B cell (primary cell): ENCODE results near the gene BTNL2. TPM values are rescaled to one million over a fixed set of nuclear protein-coding genes. Genes with fewer than 3 reads are reported as not detected.

Experiments used
- ATAC-seq: fragments of 200-7000 bp; cut with Tn5 transposase; one replicate; pipeline ENCODE4 v1.10.0; 2021; ENCODE audit warnings: low read depth, mild to moderate bottlenecking, moderate number of reproducible peaks, moderate library complexity
- CTCF ChIA-PET: fragments of 350-600 bp; sonication (Branson Sonifier 250); formaldehyde crosslinking; loops from one replicate; lab custom pipeline; 2021; ENCODE audit warnings: antibody characterized with exemption, inconsistent platforms; lab: Charles Lee
- POLR2A ChIA-PET: fragments of 350-600 bp; sonication (Branson Sonifier 250); formaldehyde crosslinking; loops from one replicate; lab custom pipeline; 2021; ENCODE audit warnings: antibody characterized with exemption; lab: Charles Lee
- DNase-seq: peaks from one replicate; pipeline ENCODE4 v3.0.0; 2013
- H2AFZ ChIP-seq: 2 replicates; pipeline ENCODE4 v1.6.1; 2012; ENCODE audit warnings: mild to moderate bottlenecking, low read depth, low read length; ENCODE audit not compliant: insufficient read depth, poor library complexity, severe bottlenecking
- H3K27ac ChIP-seq, 2 donors: 1 replicate in 1 of 2; 2 replicates in 1 of 2; pipeline ENCODE4 v1.5.1; 2012 to 2013; ENCODE audit warnings: low read length in 2 of 2, mild to moderate bottlenecking in 2 of 2, moderate library complexity in 1 of 2
- H3K27me3 ChIP-seq, 4 experiments: fragments of 200-600 bp in 1 of 4; sonication (generic) in 1 of 4; replicated peaks in 1 of 4; 1 replicate in 2 of 4; 2 replicates in 2 of 4; pipeline versions ENCODE4 v1.6.1 to v1.7.0; 2013 to 2016; ENCODE audit warnings: low read length in 3 of 4, mild to moderate bottlenecking in 2 of 4, mixed read lengths in 1 of 4, moderate library complexity in 1 of 4; ENCODE audit not compliant: insufficient read depth in 4 of 4, control insufficient read depth in 3 of 4; ENCODE audit errors: control extremely low read depth in 1 of 4
- H3K36me3 ChIP-seq, 2 experiments: replicated peaks in 1 of 2; 1 replicate in 1 of 2; 2 replicates in 1 of 2; pipeline versions ENCODE4 v1.6.1 to v1.7.1; 2013; ENCODE audit warnings: low read length in 1 of 2; ENCODE audit not compliant: insufficient read depth in 2 of 2, control insufficient read depth in 1 of 2; ENCODE audit errors: control extremely low read depth in 1 of 2, extremely low read depth in 1 of 2
- H3K4me1 ChIP-seq, 2 donors: fragments of 200-600 bp in 1 of 2; sonication (generic) in 1 of 2; 1 replicate in 1 of 2; 2 replicates in 1 of 2; pipeline versions ENCODE4 v1.5.1 to v1.6.1; 2013 to 2017; ENCODE audit warnings: low read length in 2 of 2; ENCODE audit not compliant: control insufficient read depth in 2 of 2, insufficient read depth in 2 of 2
- H3K4me2 ChIP-seq: replicated peaks from 2 replicates; pipeline ENCODE3; 2012; ENCODE audit warnings: mild to moderate bottlenecking, low read depth, low read length; ENCODE audit not compliant: poor library complexity, severe bottlenecking
- H3K4me3 ChIP-seq, 5 experiments: fragments of 200-600 bp in 1 of 5; sonication (generic) in 1 of 5; 1 replicate in 3 of 5; 2 replicates in 2 of 5; pipeline versions ENCODE4 v1.5.1 to v1.7.0; 2011 to 2016; ENCODE audit warnings: low read length in 4 of 5, mild to moderate bottlenecking in 4 of 5, low read depth in 2 of 5, control low read depth in 1 of 5, moderate library complexity in 1 of 5; ENCODE audit not compliant: insufficient read depth in 1 of 5; ENCODE audit errors: control extremely low read depth in 1 of 5, extremely low read depth in 1 of 5
- H3K79me2 ChIP-seq: fragments of 200-600 bp; sonication (generic); one replicate; pipeline ENCODE4 v1.6.0; 2016; ENCODE audit warnings: low read length; ENCODE audit not compliant: control insufficient read depth, insufficient read depth
- H3K9ac ChIP-seq: fragments of 200-600 bp; sonication (generic); 2 replicates; pipeline ENCODE4 v1.6.1; 2017; ENCODE audit warnings: mild to moderate bottlenecking, low read length, moderate library complexity
- H3K9me3 ChIP-seq, 3 donors: one replicate each; pipeline versions ENCODE4 v1.6.1 to v1.7.1; 2013; ENCODE audit warnings: low read length in 2 of 3; ENCODE audit not compliant: control insufficient read depth in 2 of 3, insufficient read depth in 1 of 3; ENCODE audit errors: control extremely low read depth in 1 of 3
- H4K20me1 ChIP-seq: 2 replicates; pipeline ENCODE4 v1.6.0; 2012; ENCODE audit warnings: mild to moderate bottlenecking, low read length; ENCODE audit not compliant: insufficient read depth, control insufficient read depth, poor library complexity, severe bottlenecking
- H3K27ac Mint-ChIP-seq: one replicate; pipeline ENCODE4 v1.8.0; 2021; ENCODE audit warnings: mixed read lengths
- H3K27me3 Mint-ChIP-seq: one replicate; pipeline ENCODE4 v1.8.0; 2021; ENCODE audit warnings: mixed read lengths
- H3K4me1 Mint-ChIP-seq: one replicate; pipeline ENCODE4 v1.8.0; 2021; ENCODE audit warnings: mixed read lengths
- H3K4me3 Mint-ChIP-seq: one replicate; pipeline ENCODE4 v1.8.0; 2021; ENCODE audit warnings: mixed read lengths
- H3K9me3 Mint-ChIP-seq: one replicate; pipeline ENCODE4 v1.8.0; 2022; ENCODE audit warnings: mixed read lengths; ENCODE audit not compliant: insufficient read depth
- EZH2 ChIP-seq: IDR thresholded peaks from 2 replicates; pipeline ENCODE4 v1.6.1; 2012; ENCODE audit warnings: borderline replicate concordance, low read depth, mild to moderate bottlenecking, moderate library complexity, low read length; ENCODE audit not compliant: insufficient read depth, poor library complexity, severe bottlenecking
- whole genome bisulfite sequencing: methylation state at CpG from one replicate; pipeline ENCODE4 v1.1.5; 2013; ENCODE audit warnings: missing lambda C conversion rate; ENCODE audit not compliant: insufficient coverage; 5-methylcytosine and 5-hydroxymethylcytosine counted together
- intact Hi-C: fragments of 100-400 bp; cut with micrococcal nuclease; formaldehyde crosslinking; loops from one replicate; pipeline ENCODE4 v1.10.0; 2022
- polyA plus RNA-seq: library from polyadenylated mRNA; depleted of rRNA; stranded (reverse); fragments of >200 nt; gene quantifications from 2 replicates; pipeline ENCODE4 v1.2.3, GENCODE V29; 2012
- total RNA-seq, 2 donors: library from RNA; stranded (reverse); fragments of 120-200 nt in 1 of 2; gene quantifications; 1 replicate in 1 of 2; 2 replicates in 1 of 2; pipeline versions ENCODE4 v1.2.3 to v1.2.4, GENCODE V29; 2013 to 2022
- TF ChIP-seq, protein P1 (sequence below): fragments of 200-600 bp; IDR thresholded peaks from one replicate; pipeline ENCODE4 v1.8.0; 2022; ENCODE audit warnings: antibody characterized with exemption, mild to moderate bottlenecking

The BTNL2 gene
- total and polyA plus RNA-seq, 2 donors (not counting 1 experiment from before 2014, with no cell fraction given) = not detected

- peaks cover 0 to 14% of the 10 kb centered on the region in 2 donors for H3K4me1 ChIP-seq
- no peak overlapping the region for H3K4me3 ChIP-seq
- Mint-ChIP-seq H3K4me3 (no peak overlapping the region), H3K27ac (peak overlapping the region; percentile 54), H3K9me3 (no peaks in the 10 kb centered on the region), H3K27me3 (no peaks in the 10 kb centered on the region), H3K4me1 (peaks cover 33% of the 10 kb centered on the region)
- TF ChIP-seq, protein P1, sequence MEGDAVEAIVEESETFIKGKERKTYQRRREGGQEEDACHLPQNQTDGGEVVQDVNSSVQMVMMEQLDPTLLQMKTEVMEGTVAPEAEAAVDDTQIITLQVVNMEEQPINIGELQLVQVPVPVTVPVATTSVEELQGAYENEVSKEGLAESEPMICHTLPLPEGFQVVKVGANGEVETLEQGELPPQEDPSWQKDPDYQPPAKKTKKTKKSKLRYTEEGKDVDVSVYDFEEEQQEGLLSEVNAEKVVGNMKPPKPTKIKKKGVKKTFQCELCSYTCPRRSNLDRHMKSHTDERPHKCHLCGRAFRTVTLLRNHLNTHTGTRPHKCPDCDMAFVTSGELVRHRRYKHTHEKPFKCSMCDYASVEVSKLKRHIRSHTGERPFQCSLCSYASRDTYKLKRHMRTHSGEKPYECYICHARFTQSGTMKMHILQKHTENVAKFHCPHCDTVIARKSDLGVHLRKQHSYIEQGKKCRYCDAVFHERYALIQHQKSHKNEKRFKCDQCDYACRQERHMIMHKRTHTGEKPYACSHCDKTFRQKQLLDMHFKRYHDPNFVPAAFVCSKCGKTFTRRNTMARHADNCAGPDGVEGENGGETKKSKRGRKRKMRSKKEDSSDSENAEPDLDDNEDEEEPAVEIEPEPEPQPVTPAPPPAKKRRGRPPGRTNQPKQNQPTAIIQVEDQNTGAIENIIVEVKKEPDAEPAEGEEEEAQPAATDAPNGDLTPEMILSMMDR = no peak
- TF ChIP-seq EZH2 = no peak
- H3K27me3 ChIP-seq = no peaks in the 10 kb centered on the region
- no peak for ATAC-seq
- H4K20me1 ChIP-seq = no peaks in the 10 kb centered on the region
- H3K79me2 ChIP-seq = no peaks in the 10 kb centered on the region
- H3K4me2 ChIP-seq = no peak overlapping the region
- no peak overlapping the region for H2AFZ ChIP-seq
- DNase-seq = no peak
- no peak overlapping the region for H3K9ac ChIP-seq
- H3K27ac ChIP-seq = no peak overlapping the region
- no peaks in the 10 kb centered on the region for H3K36me3 ChIP-seq
- intact Hi-C loops = no loop called here
- WGBS = no CpG with 5 or more reads among the region's 2 CpGs
- CTCF ChIA-PET = no interaction called here
- no peaks in the 10 kb centered on the region for H3K9me3 ChIP-seq
- POLR2A ChIA-PET = no interaction called here
These were observed 27.4 kb downstream of the BTNL2 start for GRCh38 chr6:32379545-32379944.

- ChIA-PET CTCF (interaction anchor here (3.0 kb wide), 1 partner anchor 131 kb away, joined by 9 read pairs; no protein-coding TSS in a partner anchor), POLR2A (no interaction called here)
- ATAC-seq (no peak), DNase-seq (no peak)
- Mint-ChIP-seq H3K4me3 (no peak overlapping the region), H3K27me3 (no peaks in the 10 kb centered on the region), H3K4me1 (peaks cover 22% of the 10 kb centered on the region), H3K27ac (peak overlapping the region; percentile 0), H3K9me3 (no peaks in the 10 kb centered on the region)
- H4K20me1 ChIP-seq = no peaks in the 10 kb centered on the region
- WGBS = 99% methylated on average over 4 of the region's 7 CpGs
- H3K4me3 ChIP-seq = no peak overlapping the region
- TF ChIP-seq, protein P1 = no peak
- no peak for TF ChIP-seq EZH2
- H3K27me3 ChIP-seq = no peaks in the 10 kb centered on the region
- no peak overlapping the region for H3K4me2 ChIP-seq
- no peaks in the 10 kb centered on the region for H3K79me2 ChIP-seq
- no peak overlapping the region for H3K9ac ChIP-seq
- intact Hi-C loops = no loop called here
- H3K4me1 ChIP-seq = peaks cover 0 to 8% of the 10 kb centered on the region in 2 donors
- H2AFZ ChIP-seq = no peak overlapping the region
- no peaks in the 10 kb centered on the region for H3K9me3 ChIP-seq
- H3K36me3 ChIP-seq = no peaks in the 10 kb centered on the region
- no peak overlapping the region for H3K27ac ChIP-seq
These were observed 31.0 kb downstream of the BTNL2 start for GRCh38 chr6:32375739-32376529.
